ENCODE data around the gene COQ8A. TPM values are rescaled to one million over a fixed set of nuclear protein-coding genes. Genes with fewer than 3 reads are reported as not detected.

Gene COQ8A
- total and polyA plus RNA-seq, 2 donors (not counting 1 experiment from before 2014, with no cell fraction given): 3.8 to 19.7 TPM

DNA sequence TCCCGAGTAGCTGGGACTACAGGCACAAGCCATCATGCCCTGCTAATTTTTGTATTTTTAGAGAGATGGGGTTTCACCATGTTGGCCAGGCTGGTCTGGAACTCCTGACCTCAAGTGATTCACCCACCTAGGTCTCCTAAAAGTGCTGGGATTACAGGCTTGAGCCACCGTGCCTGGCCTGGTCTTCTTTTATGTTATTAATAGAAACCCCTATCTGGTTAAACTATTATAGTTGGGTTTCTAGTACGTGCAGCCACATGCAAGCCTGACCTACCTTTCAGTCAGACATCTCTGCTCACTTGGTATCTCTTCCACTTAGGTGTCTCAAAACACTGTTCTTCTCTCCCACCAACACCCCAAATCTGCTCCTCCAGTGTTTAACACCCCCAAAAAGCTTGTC is 35.3 kb upstream of the COQ8A start:
- H3K9ac ChIP-seq (ENCODE audit: insufficient read depth, low read length): no peak overlapping the region
- H3K4me1 ChIP-seq (ENCODE audit: control insufficient read depth, extremely low read depth, insufficient read depth, low read length): no peaks in the 10 kb centered on the region
- H2AFZ ChIP-seq (ENCODE audit: low read length): no peak overlapping the region
- no peaks in the 10 kb centered on the region for H3K27me3 ChIP-seq (ENCODE audit: control insufficient read depth, insufficient read depth, low read length)
- TF ChIP-seq EZH2 (IDR thresholded peaks at IDR 0.05; ENCODE audit: low read length, missing control alignments): no peak
- TF ChIP-seq, protein P1, sequence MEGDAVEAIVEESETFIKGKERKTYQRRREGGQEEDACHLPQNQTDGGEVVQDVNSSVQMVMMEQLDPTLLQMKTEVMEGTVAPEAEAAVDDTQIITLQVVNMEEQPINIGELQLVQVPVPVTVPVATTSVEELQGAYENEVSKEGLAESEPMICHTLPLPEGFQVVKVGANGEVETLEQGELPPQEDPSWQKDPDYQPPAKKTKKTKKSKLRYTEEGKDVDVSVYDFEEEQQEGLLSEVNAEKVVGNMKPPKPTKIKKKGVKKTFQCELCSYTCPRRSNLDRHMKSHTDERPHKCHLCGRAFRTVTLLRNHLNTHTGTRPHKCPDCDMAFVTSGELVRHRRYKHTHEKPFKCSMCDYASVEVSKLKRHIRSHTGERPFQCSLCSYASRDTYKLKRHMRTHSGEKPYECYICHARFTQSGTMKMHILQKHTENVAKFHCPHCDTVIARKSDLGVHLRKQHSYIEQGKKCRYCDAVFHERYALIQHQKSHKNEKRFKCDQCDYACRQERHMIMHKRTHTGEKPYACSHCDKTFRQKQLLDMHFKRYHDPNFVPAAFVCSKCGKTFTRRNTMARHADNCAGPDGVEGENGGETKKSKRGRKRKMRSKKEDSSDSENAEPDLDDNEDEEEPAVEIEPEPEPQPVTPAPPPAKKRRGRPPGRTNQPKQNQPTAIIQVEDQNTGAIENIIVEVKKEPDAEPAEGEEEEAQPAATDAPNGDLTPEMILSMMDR (conservative IDR thresholded peaks at IDR 0.05 in 1 of 2, IDR thresholded peaks at IDR 0.05 in 1 of 2; ENCODE audit: low read depth in 1 of 2, low read length in 2 of 2): no peak
- H3K36me3 ChIP-seq (ENCODE audit: control insufficient read depth, insufficient read depth, low read length): peaks cover 2% of the 10 kb centered on the region
- no peaks in the 10 kb centered on the region for H3K9me3 ChIP-seq (ENCODE audit: control insufficient read depth, insufficient read depth, low read depth, low read length)
- H3K4me3 ChIP-seq (replicated peaks in 1 of 4; ENCODE audit: control extremely low read depth in 1 of 4, insufficient read depth in 1 of 4, low read depth in 3 of 4, low read length in 4 of 4): no peak overlapping the region
- H3K79me2 ChIP-seq (ENCODE audit: control insufficient read depth, insufficient read depth, low read length): no peaks in the 10 kb centered on the region
- H4K20me1 ChIP-seq (ENCODE audit: control insufficient read depth, extremely low read depth, insufficient read depth, low read length): no peaks in the 10 kb centered on the region
- no peak overlapping the region for H3K27ac ChIP-seq (ENCODE audit: insufficient read depth, low read length)
- H3K4me2 ChIP-seq (ENCODE audit: extremely low read depth, insufficient read depth, low read length): no peak overlapping the region
- DNase-seq (ENCODE audit: low read depth in 2 of 2): no peak

DNA sequence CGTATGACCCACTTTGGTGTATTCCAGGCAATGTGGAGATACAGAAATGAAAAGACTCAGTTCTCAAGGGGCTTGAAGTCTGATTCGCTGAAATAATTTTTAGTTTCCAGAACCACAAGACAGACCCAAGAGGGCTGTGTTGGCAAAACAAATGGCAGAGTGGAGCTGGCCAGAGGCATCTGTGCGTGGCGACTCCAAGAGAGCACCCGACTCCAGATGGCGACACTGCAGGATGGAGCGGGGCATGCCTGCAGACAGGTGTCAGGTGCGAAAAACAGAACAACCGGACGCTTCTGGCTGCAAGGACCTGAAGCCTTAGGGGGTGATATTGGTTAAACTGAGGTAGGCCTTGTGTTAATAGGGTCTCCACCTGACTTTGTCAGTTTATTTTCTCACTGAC is 31.7 kb upstream of the COQ8A start:
- no peak for DNase-seq (ENCODE audit: low read depth in 2 of 2)
- Histone ChIP-seq H3K4me3 (replicated peaks in 1 of 4; ENCODE audit: control extremely low read depth in 1 of 4, insufficient read depth in 1 of 4, low read depth in 3 of 4, low read length in 4 of 4) (no peak overlapping the region), H3K9ac (ENCODE audit: insufficient read depth, low read length) (no peak overlapping the region), H3K79me2 (ENCODE audit: control insufficient read depth, insufficient read depth, low read length) (no peaks in the 10 kb centered on the region), H3K4me2 (ENCODE audit: extremely low read depth, insufficient read depth, low read length) (no peak overlapping the region), H3K4me1 (ENCODE audit: control insufficient read depth, extremely low read depth, insufficient read depth, low read length) (no peaks in the 10 kb centered on the region), H3K27ac (ENCODE audit: insufficient read depth, low read length) (no peak overlapping the region), H2AFZ (ENCODE audit: low read length) (no peak overlapping the region), H3K9me3 (ENCODE audit: control insufficient read depth, insufficient read depth, low read depth, low read length) (no peaks in the 10 kb centered on the region), H3K27me3 (ENCODE audit: control insufficient read depth, insufficient read depth, low read length) (no peaks in the 10 kb centered on the region), H4K20me1 (ENCODE audit: control insufficient read depth, extremely low read depth, insufficient read depth, low read length) (no peaks in the 10 kb centered on the region), H3K36me3 (ENCODE audit: control insufficient read depth, insufficient read depth, low read length) (no peaks in the 10 kb centered on the region)
- no peak for TF ChIP-seq EZH2 (IDR thresholded peaks at IDR 0.05; ENCODE audit: low read length, missing control alignments)
- TF ChIP-seq, protein P1 (conservative IDR thresholded peaks at IDR 0.05 in 1 of 2, IDR thresholded peaks at IDR 0.05 in 1 of 2; ENCODE audit: low read depth in 1 of 2, low read length in 2 of 2): no peak

DNA sequence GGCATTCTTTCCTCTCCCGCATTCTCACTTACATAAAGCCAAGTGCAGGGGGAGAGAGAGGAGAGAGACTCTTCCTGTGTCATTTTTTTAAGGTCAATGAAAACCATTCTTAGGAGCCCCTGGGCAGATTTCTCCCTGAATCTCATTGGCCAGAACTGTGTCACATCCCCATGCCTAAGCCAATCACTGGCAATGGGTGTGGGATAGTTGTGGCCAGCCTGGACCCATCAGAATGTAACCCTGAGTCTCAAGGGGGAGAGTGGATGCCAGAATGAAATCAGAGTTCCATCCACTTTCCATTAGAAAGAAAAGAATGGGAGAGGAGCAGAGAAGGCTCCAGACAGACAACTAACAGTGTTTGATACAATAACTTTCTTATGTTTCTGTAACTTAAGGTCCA is 31.2 kb upstream of the COQ8A start:
- H3K27me3 ChIP-seq (ENCODE audit: control insufficient read depth, insufficient read depth, low read length): no peaks in the 10 kb centered on the region
- no peaks in the 10 kb centered on the region for H3K4me1 ChIP-seq (ENCODE audit: control insufficient read depth, extremely low read depth, insufficient read depth, low read length)
- no peak overlapping the region for H3K4me2 ChIP-seq (ENCODE audit: extremely low read depth, insufficient read depth, low read length)
- no peak for DNase-seq (ENCODE audit: low read depth in 2 of 2)
- no peaks in the 10 kb centered on the region for H4K20me1 ChIP-seq (ENCODE audit: control insufficient read depth, extremely low read depth, insufficient read depth, low read length)
- no peak overlapping the region for H3K9ac ChIP-seq (ENCODE audit: insufficient read depth, low read length)
- no peaks in the 10 kb centered on the region for H3K36me3 ChIP-seq (ENCODE audit: control insufficient read depth, insufficient read depth, low read length)
- no peaks in the 10 kb centered on the region for H3K9me3 ChIP-seq (ENCODE audit: control insufficient read depth, insufficient read depth, low read depth, low read length)
- no peak overlapping the region for H3K27ac ChIP-seq (ENCODE audit: insufficient read depth, low read length)
- no peak overlapping the region for H3K4me3 ChIP-seq (replicated peaks in 1 of 4; ENCODE audit: control extremely low read depth in 1 of 4, insufficient read depth in 1 of 4, low read depth in 3 of 4, low read length in 4 of 4)
- TF ChIP-seq, protein P1 (conservative IDR thresholded peaks at IDR 0.05 in 1 of 2, IDR thresholded peaks at IDR 0.05 in 1 of 2; ENCODE audit: low read depth in 1 of 2, low read length in 2 of 2): no peak
- TF ChIP-seq EZH2 (IDR thresholded peaks at IDR 0.05; ENCODE audit: low read length, missing control alignments): no peak
- H2AFZ ChIP-seq (ENCODE audit: low read length): no peak overlapping the region
- no peaks in the 10 kb centered on the region for H3K79me2 ChIP-seq (ENCODE audit: control insufficient read depth, insufficient read depth, low read length)

All from fibroblast of lung (primary cell).